Endothelial cell of umbilical vein (primary cell): ENCODE measurements around the gene NEK6. TPM values are rescaled to one million over a fixed set of nuclear protein-coding genes. Genes with fewer than 3 reads are reported as not detected.
A peak's percentile ranks its signal among the peaks of the same experiment; 100 is the strongest.

Experiments
- BruUV-seq: library from RNA; stranded (reverse); fragments of 400-500 nt; replicated peaks from 2 replicates; lab custom pipeline; 2021; lab: Mats Ljungman, UMichigan
- CTCF ChIA-PET: fragments of 300-600, 350-600 bp; sonication (Branson Sonifier 250); formaldehyde crosslinking; loops from one replicate; lab custom pipeline; 2021; ENCODE audit warnings: antibody characterized with exemption, inconsistent platforms; lab: Charles Lee
- POLR2A ChIA-PET: fragments of 300-600, 350-600 bp; sonication (Branson Sonifier 250); formaldehyde crosslinking; loops from one replicate; lab custom pipeline; 2021; ENCODE audit warnings: antibody characterized with exemption, inconsistent platforms; lab: Charles Lee
- DNase-seq: peaks from one replicate; pipeline ENCODE4 v3.0.0-alpha.2; 2011; ENCODE audit warnings: low read depth, low spot score
- FAIRE-seq: peaks from 2 replicates; lab custom pipeline; 2011; peaks lifted over from hg19 to GRCh38; lab: Jason Lieb, UNC
- H2AFZ ChIP-seq: 2 replicates; pipeline ENCODE4 v1.6.0; 2012; ENCODE audit warnings: low read depth, low read length, control low read depth, inconsistent platforms
- H3K27ac ChIP-seq: 2 replicates; pipeline ENCODE4 v1.5.1; 2011; ENCODE audit warnings: low read depth, mild to moderate bottlenecking, control low read depth, low read length, moderate library complexity; ENCODE audit not compliant: insufficient read depth
- H3K27me3 ChIP-seq, 2 experiments: 2 replicates each; pipeline versions ENCODE4 v1.6.0 to v1.6.1; 2011; ENCODE audit warnings: low read length in 2 of 2, mixed read lengths in 1 of 2; ENCODE audit not compliant: control insufficient read depth in 2 of 2, insufficient read depth in 2 of 2
- H3K36me3 ChIP-seq, 2 experiments: 2 replicates in 1 of 2; 3 replicates in 1 of 2; pipeline ENCODE4 v1.5.1; 2011; ENCODE audit warnings: low read length in 2 of 2, mild to moderate bottlenecking in 1 of 2, moderate library complexity in 1 of 2; ENCODE audit not compliant: control insufficient read depth in 2 of 2, insufficient read depth in 2 of 2; ENCODE audit errors: extremely low read depth in 1 of 2
- H3K4me1 ChIP-seq: 3 replicates; pipeline ENCODE4 v1.5.1; 2011; ENCODE audit warnings: mild to moderate bottlenecking, low read length; ENCODE audit not compliant: control insufficient read depth, insufficient read depth; ENCODE audit errors: extremely low read depth
- H3K4me2 ChIP-seq: 2 replicates; pipeline ENCODE4 v1.6.1; 2011; ENCODE audit warnings: low read length, control low read depth, mixed read lengths; ENCODE audit not compliant: insufficient read depth
- H3K4me3 ChIP-seq, 3 experiments: fragments of 200-600 bp in 1 of 3; sonication (generic), shearing (Covaris generic) in 1 of 3; replicated peaks in 1 of 3; 2 replicates each; pipeline ENCODE4 v1.5.1; 2011 to 2016; ENCODE audit warnings: control low read depth in 3 of 3, low read length in 3 of 3, mild to moderate bottlenecking in 2 of 3, inconsistent platforms in 1 of 3, low read depth in 1 of 3, moderate library complexity in 1 of 3; ENCODE audit not compliant: insufficient read depth in 1 of 3
- H3K79me2 ChIP-seq: 2 replicates; pipeline ENCODE4 v1.6.0; 2012; ENCODE audit warnings: low read length, inconsistent platforms; ENCODE audit not compliant: control insufficient read depth, insufficient read depth
- H3K9ac ChIP-seq: replicated peaks from 2 replicates; pipeline ENCODE3; 2011; ENCODE audit warnings: low read length, control low read depth; ENCODE audit not compliant: insufficient read depth; ENCODE audit errors: extremely low read depth
- H3K9me1 ChIP-seq: replicated peaks from 3 replicates; pipeline ENCODE4 v1.6.0; 2011; ENCODE audit warnings: mild to moderate bottlenecking, low read length; ENCODE audit not compliant: control insufficient read depth, insufficient read depth; ENCODE audit errors: extremely low read depth
- H3K9me3 ChIP-seq: replicated peaks from 2 replicates; pipeline ENCODE4 v1.5.1; 2012; ENCODE audit warnings: low read length, inconsistent platforms; ENCODE audit not compliant: control insufficient read depth, insufficient read depth
- H4K20me1 ChIP-seq: replicated peaks from 2 replicates; pipeline ENCODE3; 2011; ENCODE audit warnings: mild to moderate bottlenecking, low read length; ENCODE audit not compliant: control insufficient read depth, insufficient read depth; ENCODE audit errors: extremely low read depth
- EZH2 ChIP-seq: IDR thresholded peaks from 2 replicates; pipeline ENCODE4 v1.6.1; 2012; ENCODE audit warnings: borderline replicate concordance, low read depth, mild to moderate bottlenecking, moderate library complexity, low read length, inconsistent platforms; ENCODE audit not compliant: severe bottlenecking
- FOS ChIP-seq: IDR thresholded peaks from 2 replicates; pipeline ENCODE4 v1.6.1; 2011; ENCODE audit warnings: mild to moderate bottlenecking, low read length, moderate library complexity, borderline replicate concordance; ENCODE audit not compliant: insufficient read depth
- GATA2 ChIP-seq: IDR thresholded peaks from 2 replicates; pipeline ENCODE4 v1.7.0; 2011; ENCODE audit warnings: low read depth, mild to moderate bottlenecking, moderate library complexity, mixed read lengths, low read length; ENCODE audit not compliant: insufficient read length, insufficient read depth
- JUN ChIP-seq: IDR thresholded peaks from 2 replicates; pipeline ENCODE4 v1.6.1; 2011; ENCODE audit warnings: borderline replicate concordance, low read depth; ENCODE audit not compliant: insufficient read length, insufficient read depth
- MAX ChIP-seq: IDR thresholded peaks from 2 replicates; pipeline ENCODE4 v1.6.1; 2011; ENCODE audit not compliant: insufficient read depth, insufficient read length
- MYC ChIP-seq: IDR thresholded peaks from one replicate; pipeline ENCODE4 v1.6.1; 2011; ENCODE audit warnings: mild to moderate bottlenecking, low read depth, low read length
- POLR2A ChIP-seq: IDR thresholded peaks from 2 replicates; pipeline ENCODE4 v1.6.1; 2012; ENCODE audit warnings: low read depth, mild to moderate bottlenecking, control low read depth, low read length
- POLR2AphosphoS5 ChIP-seq: IDR thresholded peaks from 2 replicates; pipeline ENCODE4 v1.6.1; 2012; ENCODE audit warnings: low read depth, mild to moderate bottlenecking, control low read depth, low read length, moderate library complexity; ENCODE audit not compliant: insufficient read depth
- dilution Hi-C: fragments of 300-500 bp; cut with MboI; formaldehyde crosslinking; loops from one replicate; pipeline ENCODE4 v1.15.0; 2019; ENCODE audit warnings: low sequenced_read_pairs; ENCODE audit not compliant: extremely low pct_ligation_motif_present
- intact Hi-C: fragments of 100-400 bp; cut with micrococcal nuclease; formaldehyde crosslinking; loops from one replicate; pipeline ENCODE4 v1.10.0; 2022
- polyA plus RNA-seq, 4 experiments: library from polyadenylated mRNA; depleted of rRNA in 3 of 4; stranded (reverse) in 3 of 4; unstranded in 1 of 4; fragments of >200 nt; gene quantifications; 2 replicates each; pipeline versions ENCODE4 v1.2.1 to v1.2.3, GENCODE V29; 2011 to 2012; ENCODE audit warnings: missing spikeins in 1 of 4
- total RNA-seq: library from RNA; stranded (reverse); gene quantifications from 2 replicates; pipeline ENCODE4 v1.2.3, GENCODE V29; 2021
- TF ChIP-seq, protein P1 (sequence below), 2 donors: IDR thresholded peaks; 1 replicate in 1 of 2; 2 replicates in 1 of 2; pipeline ENCODE4 v1.5.1; 2011; ENCODE audit warnings: low read length in 2 of 2, mild to moderate bottlenecking in 2 of 2, moderate library complexity in 2 of 2, control low read depth in 1 of 2, inconsistent platforms in 1 of 2, low read depth in 1 of 2; ENCODE audit not compliant: insufficient read depth in 1 of 2; ENCODE audit errors: extremely low read depth in 1 of 2

NEK6 gene
- total and polyA plus RNA-seq, 2 donors (not counting 3 experiments of a cell fraction or from before 2014, with no cell fraction given) = 64.3 to 67.1 TPM

DNA sequence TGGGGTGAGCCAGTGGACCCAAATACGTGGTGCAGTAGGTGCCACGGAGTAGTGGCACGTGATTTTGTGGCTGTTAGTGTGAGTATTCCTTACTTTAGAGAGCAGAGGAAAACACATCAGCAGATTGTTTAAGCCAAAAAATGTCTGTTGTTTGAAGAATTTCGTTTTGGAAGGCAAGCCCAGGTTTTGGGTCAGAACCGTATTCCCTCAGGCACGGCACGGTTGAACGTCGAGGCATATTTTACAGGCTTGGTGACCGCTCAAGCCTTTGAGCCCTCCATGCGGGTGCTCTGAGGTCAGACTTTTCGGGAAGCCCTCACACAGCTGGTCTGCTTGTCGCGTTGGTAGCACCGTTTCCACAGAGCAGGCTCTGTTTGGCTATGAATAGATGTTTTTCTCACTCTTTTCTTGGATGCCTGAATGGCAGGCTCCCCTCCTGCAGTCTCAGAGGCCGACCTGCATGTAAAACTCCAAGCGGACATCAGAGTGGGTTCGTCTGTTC is 27.2 kb downstream of the NEK6 start:
- FAIRE-seq = no peak
- peak overlapping the region; percentile 89 for H3K27ac ChIP-seq
- no peak overlapping the region for H3K4me2 ChIP-seq
- peaks cover 0 to 2% of the 10 kb centered on the region in 2 experiments for H3K36me3 ChIP-seq
- peaks cover 64% of the 10 kb centered on the region for H3K4me1 ChIP-seq
- no peaks in the 10 kb centered on the region for H3K9me1 ChIP-seq
- H3K79me2 ChIP-seq = peaks cover 87% of the 10 kb centered on the region
- dilution Hi-C loops = no loop called here
- BruUV-seq = no TSS peak
- DNase-seq = no peak
- no peak overlapping the region for H2AFZ ChIP-seq
- intact Hi-C loops = no loop called here
- CTCF ChIA-PET = interaction anchor here (1.1 kb wide), 1 partner anchor 151 kb away, joined by 3 read pairs; no protein-coding TSS in a partner anchor
- TF ChIP-seq POLR2AphosphoS5 (no peak), GATA2 (no peak), JUN (no peak), MAX (no peak), EZH2 (no peak), FOS (no peak), MYC (no peak), POLR2A (no peak)
- TF ChIP-seq, protein P1, sequence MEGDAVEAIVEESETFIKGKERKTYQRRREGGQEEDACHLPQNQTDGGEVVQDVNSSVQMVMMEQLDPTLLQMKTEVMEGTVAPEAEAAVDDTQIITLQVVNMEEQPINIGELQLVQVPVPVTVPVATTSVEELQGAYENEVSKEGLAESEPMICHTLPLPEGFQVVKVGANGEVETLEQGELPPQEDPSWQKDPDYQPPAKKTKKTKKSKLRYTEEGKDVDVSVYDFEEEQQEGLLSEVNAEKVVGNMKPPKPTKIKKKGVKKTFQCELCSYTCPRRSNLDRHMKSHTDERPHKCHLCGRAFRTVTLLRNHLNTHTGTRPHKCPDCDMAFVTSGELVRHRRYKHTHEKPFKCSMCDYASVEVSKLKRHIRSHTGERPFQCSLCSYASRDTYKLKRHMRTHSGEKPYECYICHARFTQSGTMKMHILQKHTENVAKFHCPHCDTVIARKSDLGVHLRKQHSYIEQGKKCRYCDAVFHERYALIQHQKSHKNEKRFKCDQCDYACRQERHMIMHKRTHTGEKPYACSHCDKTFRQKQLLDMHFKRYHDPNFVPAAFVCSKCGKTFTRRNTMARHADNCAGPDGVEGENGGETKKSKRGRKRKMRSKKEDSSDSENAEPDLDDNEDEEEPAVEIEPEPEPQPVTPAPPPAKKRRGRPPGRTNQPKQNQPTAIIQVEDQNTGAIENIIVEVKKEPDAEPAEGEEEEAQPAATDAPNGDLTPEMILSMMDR (IDR thresholded peaks at IDR 0.05; ENCODE audit: extremely low read depth in 1 of 2, insufficient read depth in 1 of 2, low read depth in 1 of 2, low read length in 2 of 2) = no peak
- no peaks in the 10 kb centered on the region for H4K20me1 ChIP-seq
- POLR2A ChIA-PET = no interaction called here
- no peaks in the 10 kb centered on the region for H3K27me3 ChIP-seq
- peak overlapping the region; percentile 77 for H3K9ac ChIP-seq
- H3K9me3 ChIP-seq = no peaks in the 10 kb centered on the region
- H3K4me3 ChIP-seq = no peak overlapping the region
